OCI-LY1 (cell line): ENCODE measurements around the gene UROC1.

Source experiments
- H2AFZ ChIP-seq: fragments of 200-600 bp; sonication (generic), shearing (Covaris generic); 2 replicates; pipeline ENCODE4 v1.6.0; 2014; ENCODE audit warnings: antibody characterized with exemption, mild to moderate bottlenecking, low read length
- H3F3A ChIP-seq: fragments of 200-600 bp; sonication (generic), shearing (Covaris generic); 2 replicates; pipeline ENCODE4 v1.6.0; 2014; ENCODE audit warnings: mild to moderate bottlenecking, antibody characterized with exemption, low read length, moderate library complexity; ENCODE audit not compliant: insufficient read depth
- H3K27ac ChIP-seq: fragments of 200-600 bp; sonication (generic); 2 replicates; pipeline ENCODE4 v1.5.1; 2014; ENCODE audit warnings: low read length, mixed run types, mild to moderate bottlenecking, low read depth; ENCODE audit not compliant: poor library complexity, severe bottlenecking
- H3K27me3 ChIP-seq: fragments of 200-600 bp; sonication (generic); 2 replicates; pipeline ENCODE4 v1.6.0; 2014; ENCODE audit warnings: antibody characterized with exemption, mild to moderate bottlenecking, low read length, moderate library complexity; ENCODE audit not compliant: insufficient read depth
- H3K36me3 ChIP-seq: fragments of 200-600 bp; sonication (generic); 2 replicates; pipeline ENCODE4 v1.6.1; 2014; ENCODE audit warnings: mild to moderate bottlenecking, antibody characterized with exemption, low read length, moderate library complexity, mixed read lengths; ENCODE audit not compliant: insufficient read depth
- H3K4me1 ChIP-seq: fragments of 200-600 bp; sonication (generic); 2 replicates; pipeline ENCODE4 v1.5.1; 2014; ENCODE audit warnings: mild to moderate bottlenecking, low read length, moderate library complexity; ENCODE audit not compliant: insufficient read depth, severe bottlenecking
- H3K4me2 ChIP-seq: fragments of 200-600 bp; sonication (generic), shearing (Covaris generic); 2 replicates; pipeline ENCODE4 v1.6.1; 2014; ENCODE audit warnings: low read length
- H3K4me3 ChIP-seq: fragments of 200-600 bp; sonication (generic); 2 replicates; pipeline ENCODE4 v1.5.1; 2014; ENCODE audit warnings: low read length, low read depth, mild to moderate bottlenecking, mixed read lengths; ENCODE audit not compliant: poor library complexity, severe bottlenecking
- H3K79me2 ChIP-seq: fragments of 200-600 bp; shearing (Covaris generic); 2 replicates; pipeline ENCODE4 v1.6.1; 2016; ENCODE audit warnings: mixed run types, low read length, mixed read lengths; ENCODE audit not compliant: insufficient read depth
- H3K9ac ChIP-seq: fragments of 200-600 bp; sonication (generic), shearing (Covaris generic); 2 replicates; pipeline ENCODE4 v1.6.1; 2014; ENCODE audit warnings: mild to moderate bottlenecking, low read length, mixed read lengths
- H3K9me2 ChIP-seq: fragments of 200-600 bp; sonication (generic), shearing (Covaris generic); 2 replicates; pipeline ENCODE4 v1.6.1; 2014; ENCODE audit warnings: low read depth, mild to moderate bottlenecking, low read length, mixed read lengths
- H3K9me3 ChIP-seq: fragments of 200-600 bp; shearing (Covaris generic); 2 replicates; pipeline ENCODE4 v1.6.1; 2014; ENCODE audit warnings: low read length, mixed read lengths
- H4K20me1 ChIP-seq: fragments of 200-600 bp; sonication (generic), shearing (Covaris generic); 2 replicates; pipeline ENCODE4 v1.6.0; 2016; ENCODE audit warnings: mild to moderate bottlenecking, low read length; ENCODE audit not compliant: insufficient read depth
- CTCF ChIP-seq: fragments of 200-600 bp; sonication (generic), shearing (Covaris generic); IDR thresholded peaks from 2 replicates; pipeline ENCODE4 v1.5.1; 2017; ENCODE audit warnings: mild to moderate bottlenecking, antibody characterized with exemption, low read length, moderate library complexity, mixed read lengths
- EZH2 ChIP-seq: fragments of 200-600 bp; sonication (generic), shearing (Covaris generic); IDR thresholded peaks from 2 replicates; pipeline ENCODE4 v1.8.0; 2017; ENCODE audit warnings: borderline replicate concordance, mixed run types, mild to moderate bottlenecking, antibody characterized with exemption, low read length, moderate library complexity, mixed read lengths

Gene UROC1

GRCh38 chr3:126459111-126459762 is 58.3 kb downstream of the UROC1 start:
- H2AFZ ChIP-seq, result no peak overlapping the region
- no peak for TF ChIP-seq EZH2
- TF ChIP-seq CTCF, result no peak
- H3K79me2 ChIP-seq, result no peaks in the 10 kb centered on the region
- no peak overlapping the region for H3K9ac ChIP-seq
- no peaks in the 10 kb centered on the region for H3K4me1 ChIP-seq
- H3K9me3 ChIP-seq, result no peaks in the 10 kb centered on the region
- no peaks in the 10 kb centered on the region for H3K27me3 ChIP-seq
- no peaks in the 10 kb centered on the region for H3F3A ChIP-seq
- H3K9me2 ChIP-seq, result no peaks in the 10 kb centered on the region
- no peak overlapping the region for H3K4me2 ChIP-seq
- no peak overlapping the region for H3K27ac ChIP-seq
- peaks cover 87% of the 10 kb centered on the region for H3K36me3 ChIP-seq
- H3K4me3 ChIP-seq, result no peak overlapping the region
- H4K20me1 ChIP-seq, result no peaks in the 10 kb centered on the region

GRCh38 chr3:126456766-126457388 is 60.7 kb downstream of the UROC1 start:
- TF ChIP-seq CTCF (no peak), EZH2 (no peak)
- H3K27me3 ChIP-seq, result no peaks in the 10 kb centered on the region
- peaks cover 84% of the 10 kb centered on the region for H3K36me3 ChIP-seq
- no peaks in the 10 kb centered on the region for H4K20me1 ChIP-seq
- H3K4me1 ChIP-seq, result no peaks in the 10 kb centered on the region
- H3K9me2 ChIP-seq, result no peaks in the 10 kb centered on the region
- no peak overlapping the region for H3K9ac ChIP-seq
- no peak overlapping the region for H3K4me3 ChIP-seq
- no peaks in the 10 kb centered on the region for H3F3A ChIP-seq
- H2AFZ ChIP-seq, result no peak overlapping the region
- H3K27ac ChIP-seq, result no peak overlapping the region
- H3K79me2 ChIP-seq, result no peaks in the 10 kb centered on the region
- no peaks in the 10 kb centered on the region for H3K9me3 ChIP-seq
- H3K4me2 ChIP-seq, result no peak overlapping the region

- no peak for TF ChIP-seq EZH2
- TF ChIP-seq CTCF, result no peak
- Histone ChIP-seq H3K4me2 (no peak overlapping the region), H2AFZ (no peak overlapping the region), H4K20me1 (no peaks in the 10 kb centered on the region), H3K9me2 (no peaks in the 10 kb centered on the region), H3K9me3 (no peaks in the 10 kb centered on the region), H3K79me2 (no peaks in the 10 kb centered on the region), H3K9ac (no peak overlapping the region), H3K4me3 (no peak overlapping the region), H3K36me3 (peaks cover 84% of the 10 kb centered on the region), H3K27me3 (no peaks in the 10 kb centered on the region), H3K27ac (no peak overlapping the region), H3K4me1 (no peaks in the 10 kb centered on the region), H3F3A (no peaks in the 10 kb centered on the region)
Measured at GRCh38 chr3:126456211-126456610, 61.4 kb downstream of the UROC1 start.
